ENCODE results near the gene LRP5. TPM values are rescaled to one million over a fixed set of nuclear protein-coding genes. Genes with fewer than 3 reads are reported as not detected.

The LRP5 gene
- total RNA-seq, 4 donors from 2014 or later: 27.3 to 60.1 (median 35.0) TPM

- DNase-seq (ENCODE audit: low spot score in 2 of 2): no peak
- TF ChIP-seq EP300 (IDR thresholded peaks at IDR 0.05) (no peak), CTCF (IDR thresholded peaks at IDR 0.05) (no peak), POLR2A (IDR thresholded peaks at IDR 0.05) (no peak), POLR2AphosphoS5 (IDR thresholded peaks at IDR 0.05) (no peak)
- no peak overlapping the region for H3K4me3 ChIP-seq
- no peaks in the 10 kb centered on the region for H3K9me3 ChIP-seq
- H3K4me1 ChIP-seq: peaks cover 2% of the 10 kb centered on the region
- H3K27ac ChIP-seq: no peak overlapping the region
- peaks cover 85% of the 10 kb centered on the region for H3K36me3 ChIP-seq
- H3K27me3 ChIP-seq: no peaks in the 10 kb centered on the region
- WGBS: 74% methylated on average over 8 of the region's 19 CpGs
These were observed 102.3 kb downstream of the LRP5 start for GRCh38 chr11:68414496-68415221.

GRCh38 chr11:68416070-68416578 is 103.7 kb downstream of the LRP5 start:
- no peak for TF ChIP-seq CTCF (IDR thresholded peaks at IDR 0.05)
- TF ChIP-seq EP300 (IDR thresholded peaks at IDR 0.05): no peak
- TF ChIP-seq POLR2A (IDR thresholded peaks at IDR 0.05): no peak
- no peak for TF ChIP-seq POLR2AphosphoS5 (IDR thresholded peaks at IDR 0.05)
- 94% methylated on average over 17 of the region's 22 CpGs for WGBS

DNA sequence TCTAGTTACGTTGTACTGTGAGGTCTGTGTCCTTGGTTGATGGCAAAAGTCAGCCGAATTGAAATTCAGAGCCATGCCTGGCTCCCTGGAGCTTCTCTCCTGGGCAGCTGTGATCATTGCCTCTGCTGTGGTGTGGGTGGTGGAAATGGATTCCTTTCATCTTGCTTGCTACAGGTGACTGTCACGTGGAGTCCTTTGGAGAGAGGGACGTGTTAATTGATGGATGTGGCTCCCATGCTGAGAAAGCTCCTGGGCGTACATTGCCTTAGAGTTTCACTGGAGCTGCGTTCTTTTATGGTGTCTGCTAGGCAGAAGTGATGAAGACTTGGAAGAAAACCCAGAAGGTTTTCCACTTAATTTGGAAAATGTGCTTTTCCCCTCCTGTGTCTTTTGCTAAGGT is 106.3 kb downstream of the LRP5 start:
- H3K27ac ChIP-seq: no peak overlapping the region
- no peak for TF ChIP-seq POLR2AphosphoS5 (IDR thresholded peaks at IDR 0.05)
- TF ChIP-seq CTCF (IDR thresholded peaks at IDR 0.05): no peak
- TF ChIP-seq EP300 (IDR thresholded peaks at IDR 0.05): no peak
- no peak for TF ChIP-seq POLR2A (IDR thresholded peaks at IDR 0.05)
- no peaks in the 10 kb centered on the region for H3K4me1 ChIP-seq
- H3K9me3 ChIP-seq: no peaks in the 10 kb centered on the region
- H3K4me3 ChIP-seq: no peak overlapping the region
- H3K27me3 ChIP-seq: no peaks in the 10 kb centered on the region
- WGBS: 85% methylated on average over 6 of the region's 6 CpGs
- DNase-seq (ENCODE audit: low spot score in 2 of 2): no peak
- peaks cover 61% of the 10 kb centered on the region for H3K36me3 ChIP-seq

More at GRCh38 chr11:68416070-68416578, 103.7 kb downstream of the LRP5 start:
- Histone ChIP-seq H3K27ac (no peak overlapping the region), H3K27me3 (no peaks in the 10 kb centered on the region), H3K4me3 (no peak overlapping the region), H3K36me3 (peaks cover 76% of the 10 kb centered on the region), H3K4me1 (peaks cover 2% of the 10 kb centered on the region), H3K9me3 (no peaks in the 10 kb centered on the region)
- DNase-seq (ENCODE audit: low spot score in 2 of 2): no peak

DNA sequence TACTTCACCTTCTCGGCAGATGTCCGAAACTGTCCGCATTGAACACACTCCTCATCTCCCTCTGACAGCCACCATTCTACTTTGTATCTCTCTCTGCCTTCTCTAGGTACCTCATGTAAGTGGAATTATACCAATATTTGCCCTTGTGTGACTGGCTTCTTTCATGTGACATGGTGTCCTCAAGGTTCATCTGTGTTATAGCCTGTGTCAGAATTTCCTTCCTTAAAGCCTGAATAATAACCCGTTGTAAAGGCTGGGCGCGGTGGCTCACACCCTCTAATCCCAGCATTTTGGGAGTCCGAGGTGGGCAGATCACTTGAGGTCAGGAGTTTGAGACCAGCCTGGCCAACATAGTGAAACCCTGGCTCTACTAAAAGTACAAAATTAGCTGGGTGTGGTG is 107.8 kb downstream of the LRP5 start:
- H3K27me3 ChIP-seq: no peaks in the 10 kb centered on the region
- 98% methylated on average over 7 of the region's 7 CpGs for WGBS
- no peaks in the 10 kb centered on the region for H3K9me3 ChIP-seq
- TF ChIP-seq POLR2AphosphoS5 (IDR thresholded peaks at IDR 0.05) (no peak), POLR2A (IDR thresholded peaks at IDR 0.05) (no peak), CTCF (IDR thresholded peaks at IDR 0.05) (no peak), EP300 (IDR thresholded peaks at IDR 0.05) (no peak)
- no peak overlapping the region for H3K27ac ChIP-seq
- DNase-seq (ENCODE audit: low spot score in 2 of 2): no peak
- H3K4me1 ChIP-seq: no peaks in the 10 kb centered on the region
- no peak overlapping the region for H3K4me3 ChIP-seq
- H3K36me3 ChIP-seq: peaks cover 61% of the 10 kb centered on the region

- Histone ChIP-seq H3K27ac (no peak overlapping the region), H3K4me1 (no peaks in the 10 kb centered on the region), H3K9me3 (no peaks in the 10 kb centered on the region), H3K27me3 (no peaks in the 10 kb centered on the region), H3K36me3 (peaks cover 66% of the 10 kb centered on the region), H3K4me3 (no peak overlapping the region)
- no peak for TF ChIP-seq CTCF (IDR thresholded peaks at IDR 0.05)
- no peak for TF ChIP-seq POLR2AphosphoS5 (IDR thresholded peaks at IDR 0.05)
- no peak for TF ChIP-seq POLR2A (IDR thresholded peaks at IDR 0.05)
- no peak for TF ChIP-seq EP300 (IDR thresholded peaks at IDR 0.05)
- 89% methylated on average over 21 of the region's 21 CpGs for WGBS
- no peak for DNase-seq (ENCODE audit: low spot score in 2 of 2)
These were observed 111.1 kb downstream of the LRP5 start for GRCh38 chr11:68423481-68423880.

Measured in suprapubic skin (tissue), 4 donors.